ENCODE measurements around the gene PDE4D.
"Not testable (repeated sequence)": the region's sequence is repeated elsewhere in the genome, so short reads cannot be mapped to it uniquely, and the experiment has no call there.

The PDE4D gene

GRCh38 chr5:59693492-59694309 lies 199.8 kb downstream of the PDE4D start:
- no peak for DNase-seq

- DNase-seq: no peak
Measured at GRCh38 chr5:59685793-59686192, 207.7 kb downstream of the PDE4D start.

- DNase-seq: peak; percentile 16
Measured at GRCh38 chr5:59685191-59685530, 208.4 kb downstream of the PDE4D start.

- no peak for DNase-seq
Measured at GRCh38 chr5:59684388-59685190, 208.9 kb downstream of the PDE4D start.

GRCh38 chr5:59683311-59683710 lies 210.2 kb downstream of the PDE4D start:
- DNase-seq: no peak

GRCh38 chr5:59682542-59682941 lies 211.0 kb downstream of the PDE4D start:
- no peak for DNase-seq

GRCh38 chr5:59678943-59679342 lies 214.6 kb downstream of the PDE4D start:
- no peak for DNase-seq

- no peak for DNase-seq
Measured at GRCh38 chr5:59674763-59675162, 218.8 kb downstream of the PDE4D start.

GRCh38 chr5:59673438-59674058 lies 220.0 kb downstream of the PDE4D start:
- peak; percentile 61 for DNase-seq

- no peak for DNase-seq
Measured at GRCh38 chr5:59666440-59667068, 227.0 kb downstream of the PDE4D start.

GRCh38 chr5:59665832-59666203 lies 227.7 kb downstream of the PDE4D start:
- DNase-seq: not testable (repeated sequence)

GRCh38 chr5:59665086-59665831 lies 228.3 kb downstream of the PDE4D start:
- DNase-seq: no peak

GRCh38 chr5:59661954-59662615 lies 231.4 kb downstream of the PDE4D start:
- DNase-seq: peak; percentile 43

GRCh38 chr5:59661311-59661710 lies 232.2 kb downstream of the PDE4D start:
- DNase-seq: no peak

- DNase-seq: peak; percentile 28
Measured at GRCh38 chr5:59660737-59661136, 232.8 kb downstream of the PDE4D start.

GRCh38 chr5:59656351-59657254 lies 236.9 kb downstream of the PDE4D start:
- no peak for DNase-seq

GRCh38 chr5:59655693-59656309 lies 237.7 kb downstream of the PDE4D start:
- no peak for DNase-seq

- DNase-seq: no peak
Measured at GRCh38 chr5:59654691-59655090, 238.8 kb downstream of the PDE4D start.

- no peak for DNase-seq
Measured at GRCh38 chr5:59652449-59652848, 241.1 kb downstream of the PDE4D start.
